HG03460 (cell line): ENCODE measurements around the gene QSOX1.

Experiments used
- ATAC-seq: cut with Tn5 transposase; IDR thresholded peaks from one replicate; pipeline ENCODE4 v1.9.1; 2021; ENCODE audit not compliant: unreplicated experiment

QSOX1 gene

DNA sequence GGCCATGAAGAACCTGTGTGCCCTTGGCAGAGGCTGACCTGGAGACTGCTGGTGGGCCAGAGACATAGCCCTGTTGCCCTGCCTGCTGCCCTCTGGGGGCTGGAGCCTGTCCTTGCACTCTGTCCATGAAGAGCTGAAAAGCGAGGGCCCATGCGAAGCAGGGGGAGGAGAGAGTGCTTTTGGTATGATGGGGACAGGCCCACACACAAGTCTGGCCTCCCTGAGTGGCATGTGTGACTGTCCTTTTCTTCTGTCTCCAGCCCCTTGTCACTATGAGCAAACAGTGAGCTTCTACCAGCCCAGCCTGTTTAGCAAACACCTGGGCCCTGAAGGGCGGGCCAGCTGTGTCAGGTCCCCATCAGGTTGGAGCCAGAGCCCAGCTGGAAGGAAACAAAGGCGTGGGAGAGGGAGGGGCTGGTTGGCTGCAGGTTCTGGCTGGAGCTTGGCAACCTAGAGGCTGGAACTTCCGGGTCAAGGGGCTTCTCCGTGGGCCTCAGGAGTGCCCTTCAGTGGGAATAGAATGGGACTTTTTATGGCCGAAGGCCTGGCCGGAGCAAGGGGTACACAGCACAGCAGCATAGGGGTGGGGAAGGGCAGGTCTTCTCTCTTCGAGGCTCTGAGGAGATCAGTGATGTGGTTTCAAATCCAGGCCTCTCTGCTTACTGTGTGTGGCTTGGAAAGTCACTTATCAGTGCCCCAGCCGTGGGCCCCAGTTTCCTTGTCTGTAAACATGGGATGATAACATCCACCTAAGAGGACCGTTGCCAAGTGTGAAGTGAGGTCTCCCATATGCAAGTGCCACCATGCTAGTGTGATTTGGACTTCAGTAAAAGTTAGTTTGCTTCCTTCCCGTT is 14.3 kb downstream of the QSOX1 start:
- peak; percentile 69 for ATAC-seq

DNA sequence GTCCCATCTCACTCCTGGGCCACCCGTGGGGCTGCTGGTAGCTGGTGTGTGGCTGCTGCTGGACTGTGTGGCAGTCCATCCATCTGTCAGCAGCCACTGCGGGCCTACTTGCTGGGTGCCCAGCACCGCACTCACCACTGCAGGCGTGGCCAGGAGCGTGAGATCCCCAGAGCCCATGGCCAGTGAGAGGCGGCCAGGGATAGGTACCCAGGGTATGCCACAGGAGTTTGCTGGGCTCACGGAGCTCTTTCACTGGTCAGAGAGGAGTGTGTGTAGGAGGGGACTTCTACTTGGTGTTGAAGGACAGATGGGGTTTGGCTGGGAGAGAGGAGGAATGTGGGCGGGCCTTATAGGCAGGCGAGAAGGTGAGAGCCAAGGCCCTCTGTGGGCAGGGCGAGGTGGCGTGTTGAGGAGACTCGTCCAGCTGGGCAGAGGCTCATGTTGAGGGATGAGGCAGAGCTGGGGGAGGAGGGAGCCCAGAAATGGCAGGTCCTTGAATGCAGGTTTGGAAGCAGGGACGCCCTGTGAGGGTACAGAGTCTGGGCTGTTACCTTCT is 15.0 kb downstream of the QSOX1 start:
- no peak for ATAC-seq

- ATAC-seq = no peak
Measured at GRCh38 chr1:180170546-180171151, 16.0 kb downstream of the QSOX1 start.

DNA sequence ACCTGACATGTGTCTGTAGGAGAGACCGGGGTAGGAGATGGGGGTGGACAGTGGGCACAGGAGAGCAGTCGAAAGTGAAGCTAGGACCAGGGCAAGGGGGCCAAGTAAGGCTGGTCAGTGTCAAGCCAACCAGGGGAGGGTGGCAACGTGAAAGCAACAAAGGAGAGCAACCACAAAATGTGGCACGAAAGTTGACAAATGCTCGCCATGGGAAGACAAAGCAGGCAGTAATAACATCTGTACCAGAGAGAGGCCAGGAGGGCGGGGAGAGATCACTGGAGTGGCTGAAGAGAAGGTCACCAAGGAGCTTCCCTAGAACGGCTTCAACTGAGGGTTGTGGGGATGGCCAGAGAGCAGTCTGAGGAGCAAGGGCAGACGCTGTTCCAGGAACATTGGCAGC is 17.0 kb downstream of the QSOX1 start:
- ATAC-seq = no peak

- ATAC-seq = no peak
Measured at GRCh38 chr1:180173451-180173850, 18.8 kb downstream of the QSOX1 start.

DNA sequence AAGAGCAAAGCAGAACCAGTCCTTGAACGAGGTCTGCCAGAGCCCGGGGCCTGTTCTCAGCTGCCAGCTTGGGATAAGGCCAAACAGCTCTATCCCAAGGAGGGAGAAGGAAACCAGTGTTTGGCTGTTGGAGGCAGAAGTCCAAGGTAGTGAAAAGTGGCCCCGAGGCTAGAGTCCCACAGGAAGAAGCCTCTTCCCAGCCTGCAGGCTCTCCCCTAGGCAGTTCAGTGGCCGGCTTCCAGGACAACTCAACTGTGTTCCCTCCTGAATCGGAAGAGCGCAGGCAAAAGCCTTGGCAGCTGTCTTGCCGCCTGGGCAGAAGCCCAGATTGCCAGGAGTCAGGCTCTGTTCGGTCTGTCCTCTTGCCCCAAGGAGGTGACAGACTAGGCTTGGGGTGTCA is 19.3 kb downstream of the QSOX1 start:
- no peak for ATAC-seq

DNA sequence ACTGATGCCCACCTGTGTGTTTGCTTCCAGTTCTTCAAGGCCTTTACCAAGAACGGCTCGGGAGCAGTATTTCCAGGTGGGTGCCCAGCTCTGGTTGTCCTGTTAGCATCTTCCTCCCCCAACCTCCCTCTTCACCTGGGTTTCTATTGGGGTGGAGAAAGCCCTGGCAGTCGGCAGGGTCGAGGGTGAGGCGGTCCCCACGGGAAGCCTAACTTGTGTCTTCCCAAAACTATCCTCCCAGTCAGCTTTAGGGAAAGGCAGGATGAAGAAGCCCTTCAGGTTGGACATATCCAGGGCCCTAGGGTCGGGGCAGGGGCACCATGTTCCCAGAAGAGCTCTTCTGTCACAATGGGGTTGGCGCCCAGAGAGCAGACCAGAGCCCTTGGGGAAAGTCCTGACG is 20.6 kb downstream of the QSOX1 start:
- no peak for ATAC-seq

DNA sequence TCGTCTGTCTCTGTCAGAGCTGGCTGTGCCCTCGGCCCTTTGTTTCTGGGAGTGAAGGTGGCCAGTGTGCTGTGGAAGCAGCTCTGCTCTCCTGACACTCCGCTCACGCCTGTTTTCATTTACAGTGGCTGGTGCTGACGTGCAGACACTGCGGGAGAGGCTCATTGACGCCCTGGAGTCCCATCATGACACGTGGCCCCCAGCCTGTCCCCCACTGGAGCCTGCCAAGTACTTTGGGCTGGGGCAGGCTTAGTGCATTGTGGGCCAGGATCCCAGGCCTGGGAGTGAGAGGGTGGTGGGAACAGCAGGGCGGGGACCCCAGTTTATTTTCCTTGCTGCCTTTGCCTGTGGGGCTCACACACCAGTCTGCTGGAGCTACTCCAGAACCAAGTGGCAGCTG is 21.1 kb downstream of the QSOX1 start:
- no peak for ATAC-seq

DNA sequence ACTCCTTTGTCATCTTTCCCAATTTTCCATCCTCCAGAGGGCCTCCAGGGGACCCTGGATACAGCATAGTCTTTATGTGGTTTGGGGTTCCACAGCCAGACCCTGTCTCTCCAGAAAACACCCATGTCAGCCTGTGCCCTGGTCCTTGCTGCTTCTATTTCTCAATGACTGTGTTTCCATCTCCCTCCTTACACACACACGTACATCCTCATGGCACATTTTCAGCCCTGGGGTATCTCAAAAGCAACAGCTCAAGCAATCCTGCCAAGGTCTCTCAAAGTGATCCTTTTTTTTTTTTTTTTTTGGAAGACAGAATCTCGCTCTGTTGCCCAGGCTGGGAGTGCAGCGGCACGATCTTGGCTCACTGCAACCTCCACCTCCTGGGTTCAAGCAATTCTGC is 22.3 kb downstream of the QSOX1 start:
- no peak for ATAC-seq

- ATAC-seq = no peak
Measured at GRCh38 chr1:180177931-180178330, 23.3 kb downstream of the QSOX1 start.

GRCh38 chr1:180178511-180179161 is 24.0 kb downstream of the QSOX1 start:
- ATAC-seq = no peak

DNA sequence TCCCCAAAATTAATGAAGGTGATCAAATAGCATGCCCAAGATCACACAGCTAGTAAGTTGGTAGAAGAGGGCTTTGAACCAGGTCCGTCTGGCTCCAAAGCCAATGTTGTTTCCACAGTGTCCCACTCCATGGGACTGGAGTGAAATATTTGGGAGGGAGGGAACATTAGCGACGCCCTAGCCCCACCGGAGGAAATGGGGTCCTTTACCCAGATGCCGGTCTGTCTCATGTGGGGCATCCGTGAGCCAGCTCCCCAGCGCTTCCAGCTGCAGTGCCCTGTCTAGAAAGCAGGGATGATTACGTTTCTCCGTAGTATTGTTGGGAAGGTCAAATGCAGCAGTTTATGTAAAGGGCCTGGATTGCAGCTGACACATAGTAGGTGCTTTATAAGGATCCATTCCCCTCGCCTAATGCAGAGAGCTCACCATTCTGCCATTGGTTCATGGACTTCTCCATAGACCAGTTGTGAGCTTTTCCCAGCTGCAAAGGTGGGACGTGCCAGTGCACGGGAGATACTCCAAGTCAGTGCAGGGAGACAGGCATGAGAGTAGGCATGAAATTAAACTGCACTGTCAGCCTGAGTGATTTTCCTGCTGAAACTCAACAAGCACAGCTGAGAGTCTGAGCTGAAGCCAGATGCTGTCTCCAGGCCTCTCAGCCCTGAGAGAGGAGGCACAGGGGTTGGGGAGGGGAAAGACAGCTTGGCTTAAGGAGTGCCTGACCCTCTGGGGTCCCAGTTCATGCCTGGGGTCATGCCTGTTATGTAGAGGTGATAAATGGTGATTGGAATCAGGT is 24.7 kb downstream of the QSOX1 start:
- no peak for ATAC-seq

- no peak for ATAC-seq
Measured at GRCh38 chr1:180181048-180181447, 26.4 kb downstream of the QSOX1 start.

- ATAC-seq = no peak
Measured at GRCh38 chr1:180181996-180182642, 27.4 kb downstream of the QSOX1 start.

GRCh38 chr1:180182643-180183311 is 28.1 kb downstream of the QSOX1 start:
- no peak for ATAC-seq

DNA sequence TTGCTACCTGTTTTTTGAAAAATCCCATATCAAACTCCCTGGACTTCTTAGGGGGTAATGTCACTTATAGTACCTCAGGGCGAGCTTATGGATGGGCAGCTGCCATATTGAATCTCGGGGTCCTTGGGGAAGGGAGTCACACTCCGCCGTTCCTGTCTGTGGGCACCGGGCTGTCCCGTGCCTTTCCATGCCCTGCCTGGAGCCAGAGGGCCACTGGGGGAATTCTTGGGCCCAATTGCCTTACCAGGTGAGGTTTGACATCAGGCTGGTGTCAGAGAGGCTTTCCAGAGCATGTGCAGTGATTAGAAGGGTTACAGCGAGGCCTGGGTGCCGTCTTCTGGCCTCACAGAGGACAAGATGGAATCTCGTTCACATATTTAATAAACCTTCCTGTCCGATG is 28.8 kb downstream of the QSOX1 start:
- no peak for ATAC-seq

GRCh38 chr1:180184041-180184440 is 29.4 kb downstream of the QSOX1 start:
- ATAC-seq = no peak

GRCh38 chr1:180185281-180185680 is 30.6 kb downstream of the QSOX1 start:
- ATAC-seq = no peak

- ATAC-seq = no peak
Measured at GRCh38 chr1:180185971-180186645, 31.4 kb downstream of the QSOX1 start.
